NOMO-1 (cell line): ENCODE results near the gene ZBTB21.
"Not testable (repeated sequence)": the region's sequence is repeated elsewhere in the genome, so short reads cannot be mapped to it uniquely, and the experiment has no call there.

Experiments used
- DNase-seq, 2 experiments: peaks; one replicate each; lab custom pipeline; 2025; ENCODE audit not compliant: unreplicated experiment in 2 of 2; lab: John Stamatoyannopoulos, UW

Gene ZBTB21

DNA sequence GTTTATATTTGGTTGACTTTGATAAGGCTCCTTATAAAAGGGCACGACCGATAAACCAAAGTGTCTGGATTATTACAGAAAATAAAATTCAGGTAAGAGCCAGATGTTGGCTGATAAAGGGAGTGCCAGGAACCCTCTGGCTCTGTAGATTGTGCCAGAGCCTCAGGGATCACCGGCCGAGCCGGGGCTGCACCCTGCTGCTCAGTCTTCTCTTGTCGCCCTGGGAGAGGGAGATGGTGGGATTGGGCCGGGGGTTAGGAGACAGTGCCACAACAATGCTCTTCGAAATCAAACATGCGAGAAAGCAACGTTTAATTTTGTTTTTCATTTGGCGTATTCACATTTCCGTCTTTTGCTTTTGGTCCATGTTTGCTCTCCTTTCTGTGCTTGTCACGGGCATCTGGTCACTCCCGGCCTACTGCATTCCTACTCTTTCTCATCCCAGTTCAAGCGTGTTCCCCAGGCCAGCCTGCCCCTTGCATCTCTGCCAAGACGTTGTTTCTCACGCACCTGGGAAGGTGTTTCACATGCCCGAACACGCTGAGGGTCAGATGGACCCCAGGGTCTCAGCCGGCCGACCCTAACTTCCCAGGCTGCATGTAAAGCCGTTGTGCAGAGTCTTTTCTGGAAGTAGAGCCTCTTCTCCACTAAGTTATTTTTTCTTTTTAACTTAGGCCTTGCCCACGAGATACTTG, 37.5 kb downstream of the ZBTB21 start:
- DNase-seq: no peak

DNA sequence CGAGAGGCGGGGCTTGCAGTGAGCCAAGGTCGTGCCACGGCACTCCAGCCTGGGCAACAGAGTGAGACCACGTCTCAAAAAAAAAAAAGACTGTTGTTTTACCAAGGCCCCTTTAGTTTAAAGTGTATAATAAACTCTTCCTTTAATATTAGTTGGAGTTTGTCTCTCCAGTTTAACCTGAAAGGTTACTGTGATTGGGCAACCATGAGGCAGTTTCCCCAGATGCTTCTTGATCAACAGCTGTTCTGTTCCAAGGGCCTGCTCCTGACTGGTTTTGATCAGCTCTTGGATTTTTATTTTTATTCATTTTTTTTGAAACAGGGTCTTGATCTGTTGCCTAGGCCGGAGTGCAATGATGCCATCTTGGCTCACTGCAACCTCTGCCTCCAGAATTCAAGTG, 38.3 kb downstream of the ZBTB21 start:
- DNase-seq: no peak

DNA sequence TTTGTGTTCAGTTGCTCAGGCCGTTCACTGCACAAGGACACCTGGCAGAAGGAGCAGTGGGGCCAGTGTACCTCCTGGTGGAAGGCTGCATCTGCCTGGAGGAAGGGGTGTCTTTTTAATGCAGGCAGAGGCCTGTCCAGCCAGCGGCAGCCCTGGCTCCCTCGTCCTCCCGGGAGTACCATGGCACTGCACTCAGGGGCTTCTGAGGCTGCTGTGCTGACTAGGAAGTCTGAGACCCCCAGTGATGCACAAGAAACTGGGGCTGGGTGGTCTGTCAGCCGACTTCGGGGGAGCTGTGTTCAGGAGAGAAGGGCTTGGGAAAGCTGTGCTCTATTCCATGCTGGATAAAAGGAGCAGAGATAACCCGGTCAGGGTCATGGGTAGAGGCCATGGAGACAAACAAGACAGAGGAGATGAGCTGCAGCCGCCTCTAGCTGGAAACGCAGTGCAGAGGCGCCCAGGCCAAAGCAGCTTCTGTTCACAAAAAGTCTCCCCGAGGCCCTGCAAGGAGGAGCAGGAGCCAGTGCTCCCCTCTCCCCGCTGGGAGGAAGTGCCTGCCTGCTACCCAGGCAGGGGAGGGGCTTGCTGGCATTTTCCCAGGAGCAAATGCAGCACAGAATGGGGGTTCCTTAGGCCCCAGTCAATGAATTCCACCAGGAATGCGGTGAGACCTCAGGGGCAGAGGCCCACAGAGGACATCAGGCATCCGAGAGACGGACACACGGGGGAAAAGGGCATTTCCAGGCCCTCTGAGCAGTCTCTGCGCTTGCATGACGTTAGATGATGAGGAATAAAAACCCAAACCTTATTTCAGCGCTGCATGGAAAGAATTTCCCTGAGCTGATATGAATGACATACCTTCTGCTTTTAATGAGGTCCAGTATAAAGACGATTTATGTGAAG, 39.2 kb downstream of the ZBTB21 start:
- no peak for DNase-seq

GRCh38 chr21:41970106-41970391, 40.1 kb downstream of the ZBTB21 start:
- DNase-seq: no peak

GRCh38 chr21:41967708-41968107, 42.5 kb downstream of the ZBTB21 start:
- DNase-seq: no peak

DNA sequence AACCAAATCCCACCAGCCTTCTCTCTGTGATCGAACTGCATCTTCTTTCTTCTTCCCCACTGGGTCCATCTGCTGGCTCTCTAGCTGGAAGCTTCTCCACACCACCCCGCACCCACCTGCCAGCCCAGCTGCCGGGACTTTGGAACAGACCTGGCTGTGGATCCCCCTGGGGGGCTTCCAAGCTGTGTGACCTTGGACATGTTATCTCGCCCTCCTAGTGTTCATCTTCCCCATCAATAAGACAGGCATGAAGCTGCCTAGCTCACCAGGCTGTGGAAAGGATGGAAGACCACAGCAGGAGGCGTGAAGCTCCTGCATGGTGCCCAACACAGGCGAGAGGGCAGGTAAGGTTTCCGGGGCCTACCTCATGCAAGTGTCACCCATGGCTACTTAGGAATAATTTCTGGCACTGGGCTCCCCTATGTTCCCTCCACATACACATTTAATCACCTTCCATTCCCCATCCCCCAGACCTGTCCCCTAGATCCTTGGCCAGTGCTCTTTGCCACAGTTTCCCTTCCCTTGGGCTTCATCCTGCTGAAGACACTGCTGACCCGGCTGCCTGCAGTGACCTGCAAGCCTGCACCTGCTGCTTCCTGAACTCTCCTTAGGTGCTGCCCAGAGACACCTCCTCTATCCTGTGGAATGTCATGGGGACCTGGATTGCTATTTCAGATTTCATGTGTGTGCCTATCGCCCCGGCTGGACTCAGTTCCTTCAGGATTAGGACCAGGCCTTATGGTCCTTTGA, 43.1 kb downstream of the ZBTB21 start:
- no peak for DNase-seq

GRCh38 chr21:41966041-41966833, 43.9 kb downstream of the ZBTB21 start:
- no peak for DNase-seq

GRCh38 chr21:41965461-41966013, 44.6 kb downstream of the ZBTB21 start:
- no peak for DNase-seq

GRCh38 chr21:41965045-41965444, 45.1 kb downstream of the ZBTB21 start:
- no peak for DNase-seq

DNA sequence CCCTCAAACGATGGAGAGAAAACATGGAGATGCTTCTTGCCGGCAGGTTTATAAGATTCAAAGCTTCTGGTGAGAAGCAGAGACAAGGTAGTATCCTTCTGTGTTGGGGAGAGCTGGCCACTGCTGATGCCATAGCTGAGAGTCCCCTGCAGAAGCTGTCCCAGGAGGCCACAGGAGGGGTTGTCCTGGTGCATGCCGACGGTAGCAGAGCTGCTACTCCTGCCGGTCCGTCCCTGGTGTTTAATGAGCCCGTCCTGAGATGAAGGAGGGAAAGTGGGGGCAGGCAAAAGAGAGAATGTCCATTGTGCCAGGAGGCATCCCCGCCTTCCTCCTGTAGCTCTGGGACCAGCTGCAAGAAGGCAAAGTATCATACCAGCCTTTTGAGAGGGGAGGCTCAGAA, 46.0 kb downstream of the ZBTB21 start:
- no peak for DNase-seq

DNA sequence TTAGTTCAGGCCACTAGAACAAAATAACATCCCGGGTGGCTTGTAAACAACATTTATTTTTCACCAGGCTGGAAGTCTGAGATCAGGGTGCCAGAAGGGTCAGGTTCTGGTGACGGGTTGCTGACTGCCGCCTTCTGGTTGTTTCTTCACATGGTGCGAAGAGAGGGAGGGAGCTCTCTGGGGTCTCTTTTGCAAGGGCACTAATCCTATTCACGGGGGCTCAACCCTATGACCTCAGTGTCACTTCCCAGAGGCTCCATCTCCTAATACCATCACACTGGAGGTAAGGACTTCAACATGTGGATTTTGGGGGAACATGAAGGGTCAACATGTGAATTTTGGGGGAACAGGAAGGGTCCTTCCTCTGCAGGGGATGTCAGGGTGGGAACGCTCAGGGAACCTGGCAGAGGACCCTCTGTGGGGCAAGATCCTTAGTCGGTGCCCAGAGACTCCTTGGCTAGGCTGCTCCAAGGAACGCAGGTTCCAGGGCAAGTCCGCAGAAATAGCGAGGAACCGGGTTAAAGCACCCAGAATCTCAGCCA, 47.7 kb downstream of the ZBTB21 start:
- no peak for DNase-seq

- DNase-seq: no peak
These were observed 48.4 kb downstream of the ZBTB21 start for GRCh38 chr21:41961753-41962152.

- no peak for DNase-seq
These were observed 48.9 kb downstream of the ZBTB21 start for GRCh38 chr21:41961282-41961701.

DNA sequence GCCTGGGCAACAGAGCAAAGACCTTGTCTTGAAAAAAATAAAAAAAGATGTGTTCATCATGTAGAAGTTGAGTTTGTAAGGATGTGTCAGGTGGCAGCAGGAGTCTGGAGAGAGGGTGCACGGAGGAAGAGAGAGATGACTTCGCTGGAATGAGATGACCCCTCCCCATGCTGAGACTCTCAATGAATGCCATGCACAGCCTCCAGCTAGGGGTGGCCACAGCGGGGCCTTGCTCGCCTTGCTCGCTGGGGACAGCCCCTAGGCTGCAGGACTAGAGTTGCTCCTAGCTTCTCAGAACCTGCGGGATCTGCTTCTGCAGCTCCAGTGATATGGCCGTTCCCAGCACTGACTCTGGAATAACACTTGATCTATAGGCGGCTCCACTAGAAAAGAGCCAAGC, 49.8 kb downstream of the ZBTB21 start:
- DNase-seq: no peak

DNA sequence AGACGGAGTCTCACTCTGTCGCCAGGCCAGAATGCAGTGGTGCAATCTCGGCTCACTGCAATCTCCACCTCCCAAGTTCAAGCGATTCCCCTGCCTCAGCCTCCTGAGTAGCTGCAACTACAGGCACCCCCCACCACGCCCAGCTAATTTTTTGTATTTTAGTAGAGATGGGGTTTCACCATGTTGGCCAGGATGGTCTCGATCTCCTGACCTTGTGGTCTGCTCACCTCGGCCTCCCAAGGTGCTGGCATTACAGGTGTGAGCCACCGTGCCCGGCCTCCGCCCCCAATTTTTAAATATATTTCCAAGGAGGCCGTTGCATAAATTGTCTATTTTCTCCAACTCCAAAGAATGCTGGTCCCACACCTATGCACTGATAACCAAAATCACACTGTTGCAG, 50.5 kb downstream of the ZBTB21 start:
- DNase-seq: not testable (repeated sequence)

- no peak for DNase-seq
These were observed 51.1 kb downstream of the ZBTB21 start for GRCh38 chr21:41958886-41959563.

GRCh38 chr21:41957991-41958766, 52.0 kb downstream of the ZBTB21 start:
- DNase-seq: no peak

- peak in 1 of 2 experiments; percentile 8 for DNase-seq
These were observed 53.0 kb downstream of the ZBTB21 start for GRCh38 chr21:41956926-41957729.
